ENCODE data around the gene CAMK2A. TPM values are rescaled to one million over a fixed set of nuclear protein-coding genes. Genes with fewer than 3 reads are reported as not detected.

Gene CAMK2A
- total and polyA plus RNA-seq, 2 donors (not counting 3 experiments of a cell fraction or from before 2014, with no cell fraction given) = not detected

DNA sequence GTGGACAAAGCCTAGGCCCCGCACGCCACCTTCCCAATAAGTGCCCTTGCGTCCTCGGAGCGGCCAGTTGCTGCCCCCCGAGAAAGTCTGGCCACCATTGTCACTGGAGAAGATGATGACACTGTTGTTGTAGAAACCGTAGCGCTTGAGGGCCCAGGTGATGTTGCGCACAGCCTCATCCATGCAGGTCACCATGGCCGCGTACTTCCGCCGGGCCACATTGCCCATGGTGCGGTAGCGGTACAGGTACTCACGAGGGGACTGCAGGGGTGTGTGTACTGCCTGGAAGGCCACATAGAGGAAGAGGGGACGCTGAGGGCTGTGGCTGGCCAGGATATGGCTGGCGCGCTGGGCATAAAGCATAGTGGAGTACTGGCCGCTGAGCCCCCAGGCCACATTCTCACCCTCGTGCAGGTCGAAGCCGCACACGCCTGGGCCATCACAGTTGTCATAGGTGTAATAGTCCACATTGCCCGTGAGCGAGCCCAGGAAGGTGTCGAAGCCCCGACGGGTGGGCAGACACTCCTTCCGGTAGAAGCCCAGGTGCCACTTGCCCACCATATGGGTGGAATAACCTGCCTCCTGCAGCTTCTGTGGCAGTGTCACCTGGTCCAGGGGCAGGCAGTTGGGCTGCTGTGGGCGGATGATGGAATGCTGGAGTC, 8.5 kb upstream of the CAMK2A start:
- Histone ChIP-seq H2AFZ (ENCODE audit: low read depth, low read length) (no peak overlapping the region), H3K36me3 (ENCODE audit: control insufficient read depth in 2 of 2, extremely low read depth in 1 of 2, insufficient read depth in 2 of 2, low read length in 2 of 2) (no peaks in the 10 kb centered on the region), H3K9me3 (replicated peaks; ENCODE audit: control insufficient read depth, insufficient read depth, low read length) (no peaks in the 10 kb centered on the region), H3K4me1 (ENCODE audit: control insufficient read depth, extremely low read depth, insufficient read depth, low read length) (no peaks in the 10 kb centered on the region), H3K27ac (ENCODE audit: insufficient read depth, low read depth, low read length) (no peak overlapping the region), H4K20me1 (replicated peaks; ENCODE audit: control insufficient read depth, extremely low read depth, insufficient read depth, low read length) (no peaks in the 10 kb centered on the region), H3K4me2 (ENCODE audit: insufficient read depth, low read length) (no peak overlapping the region), H3K4me3 (replicated peaks in 1 of 3; ENCODE audit: insufficient read depth in 1 of 3, low read depth in 1 of 3, low read length in 3 of 3) (no peak overlapping the region), H3K9me1 (replicated peaks; ENCODE audit: control insufficient read depth, extremely low read depth, insufficient read depth, low read length) (no peaks in the 10 kb centered on the region), H3K27me3 (ENCODE audit: control insufficient read depth in 2 of 2, insufficient read depth in 2 of 2, low read length in 2 of 2) (peaks cover 22 to 26% of the 10 kb centered on the region in 2 experiments), H3K79me2 (ENCODE audit: control insufficient read depth, insufficient read depth, low read length) (no peaks in the 10 kb centered on the region), H3K9ac (replicated peaks; ENCODE audit: extremely low read depth, insufficient read depth, low read length) (no peak overlapping the region)
- no peak for FAIRE-seq
- CTCF ChIA-PET = no interaction called here
- BruUV-seq (replicated peaks) = no TSS peak
- DNase-seq (ENCODE audit: low read depth, low spot score) = no peak
- POLR2A ChIA-PET = no interaction called here
- dilution Hi-C loops (cut with MboI; ENCODE audit: extremely low pct_ligation_motif_present, low sequenced_read_pairs) (no loop called here), intact Hi-C loops (cut with micrococcal nuclease) (no loop called here)
- TF ChIP-seq POLR2A (IDR thresholded peaks at IDR 0.05; ENCODE audit: low read depth, low read length) (no peak), JUN (IDR thresholded peaks at IDR 0.05; ENCODE audit: borderline replicate concordance, insufficient read depth, insufficient read length, low read depth) (no peak), FOS (IDR thresholded peaks at IDR 0.05; ENCODE audit: borderline replicate concordance, insufficient read depth, low read length) (no peak), EZH2 (IDR thresholded peaks at IDR 0.05; ENCODE audit: borderline replicate concordance, low read depth, low read length, severe bottlenecking) (no peak), MYC (IDR thresholded peaks at IDR 0.05; ENCODE audit: low read depth, low read length) (no peak), POLR2AphosphoS5 (IDR thresholded peaks at IDR 0.05; ENCODE audit: insufficient read depth, low read depth, low read length) (no peak), GATA2 (IDR thresholded peaks at IDR 0.05; ENCODE audit: insufficient read depth, insufficient read length, low read depth, low read length) (no peak), MAX (IDR thresholded peaks at IDR 0.05; ENCODE audit: insufficient read depth, insufficient read length) (no peak)
- TF ChIP-seq, protein P1, sequence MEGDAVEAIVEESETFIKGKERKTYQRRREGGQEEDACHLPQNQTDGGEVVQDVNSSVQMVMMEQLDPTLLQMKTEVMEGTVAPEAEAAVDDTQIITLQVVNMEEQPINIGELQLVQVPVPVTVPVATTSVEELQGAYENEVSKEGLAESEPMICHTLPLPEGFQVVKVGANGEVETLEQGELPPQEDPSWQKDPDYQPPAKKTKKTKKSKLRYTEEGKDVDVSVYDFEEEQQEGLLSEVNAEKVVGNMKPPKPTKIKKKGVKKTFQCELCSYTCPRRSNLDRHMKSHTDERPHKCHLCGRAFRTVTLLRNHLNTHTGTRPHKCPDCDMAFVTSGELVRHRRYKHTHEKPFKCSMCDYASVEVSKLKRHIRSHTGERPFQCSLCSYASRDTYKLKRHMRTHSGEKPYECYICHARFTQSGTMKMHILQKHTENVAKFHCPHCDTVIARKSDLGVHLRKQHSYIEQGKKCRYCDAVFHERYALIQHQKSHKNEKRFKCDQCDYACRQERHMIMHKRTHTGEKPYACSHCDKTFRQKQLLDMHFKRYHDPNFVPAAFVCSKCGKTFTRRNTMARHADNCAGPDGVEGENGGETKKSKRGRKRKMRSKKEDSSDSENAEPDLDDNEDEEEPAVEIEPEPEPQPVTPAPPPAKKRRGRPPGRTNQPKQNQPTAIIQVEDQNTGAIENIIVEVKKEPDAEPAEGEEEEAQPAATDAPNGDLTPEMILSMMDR (IDR thresholded peaks at IDR 0.05; ENCODE audit: extremely low read depth in 1 of 2, insufficient read depth in 1 of 2, low read depth in 1 of 2, low read length in 2 of 2) = no peak

Data from endothelial cell of umbilical vein (primary cell).